ENCODE results near the gene ELSPBP1. TPM values are rescaled to one million over a fixed set of nuclear protein-coding genes. Genes with fewer than 3 reads are reported as not detected.

ELSPBP1 gene
- total and polyA plus RNA-seq, 2 experiments from 2014 or later: not detected

GRCh38 chr19:48000846-48001245 is 6.4 kb downstream of the ELSPBP1 start:
- no peaks in the 10 kb centered on the region for H3K36me3 Mint-ChIP-seq (ENCODE audit: low read depth)
- Histone ChIP-seq H3F3A (replicated peaks; ENCODE audit: low read depth) (no peaks in the 10 kb centered on the region), H3K9me2 (ENCODE audit: insufficient read depth) (peaks cover 8% of the 10 kb centered on the region; the same call in 1 of the 2 replicates), H3K27me3 (ENCODE audit: insufficient read depth) (no peaks in the 10 kb centered on the region), H3K4me2 (no peak overlapping the region), H3K4me3 (no peak overlapping the region), H3K79me2 (replicated peaks; ENCODE audit: insufficient read depth) (no peaks in the 10 kb centered on the region), H3K4me1 (ENCODE audit: insufficient read depth) (no peaks in the 10 kb centered on the region), H4K20me1 (replicated peaks; ENCODE audit: insufficient read depth) (no peaks in the 10 kb centered on the region), H2AFZ (no peak overlapping the region), H3K27ac (ENCODE audit: low read depth) (no peak overlapping the region), H3K36me3 (ENCODE audit: insufficient read depth) (no peaks in the 10 kb centered on the region)
- H3K9me3 Mint-ChIP-seq: peaks cover 11% of the 10 kb centered on the region; the same call in 2 of the 3 replicates
- DNase-seq (ENCODE audit: low spot score): peak; percentile 20
- peaks cover 9% of the 10 kb centered on the region for H3K27me3 Mint-ChIP-seq (ENCODE audit: insufficient read depth, low read depth, poor library complexity)
- no peak for ATAC-seq
- H3K27ac Mint-ChIP-seq: no peak overlapping the region
- TF ChIP-seq CREB1 (CRISPR knock-in tag; IDR thresholded peaks at IDR 0.05; ENCODE audit: low read depth): no peak
- no peak for TF ChIP-seq REST (IDR thresholded peaks at IDR 0.05; ENCODE audit: unreplicated experiment)
- TF ChIP-seq ETS1 (IDR thresholded peaks at IDR 0.05): no peak
- no peak for TF ChIP-seq ZNF462 (CRISPR knock-in tag; IDR thresholded peaks at IDR 0.05)
- no peak for TF ChIP-seq ZNF331 (CRISPR knock-in tag; IDR thresholded peaks at IDR 0.05; ENCODE audit: low read depth)
- TF ChIP-seq JUNB (IDR thresholded peaks at IDR 0.05; ENCODE audit: unreplicated experiment): no peak
- TF ChIP-seq ZNF114 (CRISPR knock-in tag; IDR thresholded peaks at IDR 0.05): no peak
- no peak for TF ChIP-seq POLR2AphosphoS5 (IDR thresholded peaks at IDR 0.05; ENCODE audit: low read depth)
- no peak for TF ChIP-seq STAT1 (IDR thresholded peaks at IDR 0.05; ENCODE audit: unreplicated experiment)
- no peak for TF ChIP-seq EZH2 (IDR thresholded peaks at IDR 0.05; ENCODE audit: low read depth, unreplicated experiment)
- no peak for TF ChIP-seq NANOG (IDR thresholded peaks at IDR 0.05; ENCODE audit: borderline replicate concordance)
- TF ChIP-seq EZH2phosphoT487 (IDR thresholded peaks at IDR 0.05; ENCODE audit: unreplicated experiment): no peak
- no peak for TF ChIP-seq CTCF (conservative IDR thresholded peaks at IDR 0.05; ENCODE audit: low read depth in 2 of 2)
- no peak overlapping the region for H3K4me3 Mint-ChIP-seq
- H3K4me1 Mint-ChIP-seq: no peaks in the 10 kb centered on the region
